MCF 10A (cell line): ENCODE results near the gene ZEB1. TPM values are rescaled to one million over a fixed set of nuclear protein-coding genes. Genes with fewer than 3 reads are reported as not detected.

ENCODE experiments used
- BruUV-seq: library from RNA; stranded (reverse); fragments of 400-500 nt; replicated peaks from 2 replicates; lab custom pipeline; 2021; lab: Mats Ljungman, UMichigan
- CTCF ChIA-PET: fragments of 300-600 bp; sonication (Branson Sonifier 250); formaldehyde crosslinking; extraction: SDS; loops from one replicate; lab custom pipeline; 2021; ENCODE audit warnings: antibody characterized with exemption, inconsistent platforms; lab: Yijun Ruan, JAX
- POLR2A ChIA-PET: fragments of 300-600, 350-650 bp; sonication (Branson Sonifier 250); formaldehyde crosslinking; extraction: SDS; loops from one replicate; lab custom pipeline; 2020; ENCODE audit warnings: antibody characterized with exemption, inconsistent platforms; lab: Yijun Ruan, JAX
- DNase-seq: peaks from one replicate; pipeline ENCODE4 v3.0.0-alpha.2; 2018; ENCODE audit not compliant: unreplicated experiment
- H3K27ac Mint-ChIP-seq: one replicate; pipeline ENCODE4 v1.8.0; 2022; ENCODE audit warnings: mild to moderate bottlenecking, low read depth, mixed read lengths; ENCODE audit not compliant: unreplicated experiment
- H3K27me3 Mint-ChIP-seq: one replicate; pipeline ENCODE4 v1.8.0; 2022; ENCODE audit warnings: mixed read lengths; ENCODE audit not compliant: insufficient read depth, unreplicated experiment
- H3K36me3 Mint-ChIP-seq: one replicate; pipeline ENCODE4 v1.8.0; 2022; ENCODE audit warnings: mild to moderate bottlenecking, moderate library complexity, mixed read lengths; ENCODE audit not compliant: insufficient read depth, unreplicated experiment
- H3K4me1 Mint-ChIP-seq: one replicate; pipeline ENCODE4 v1.8.0; 2022; ENCODE audit warnings: mixed read lengths; ENCODE audit not compliant: insufficient read depth, unreplicated experiment
- H3K4me3 Mint-ChIP-seq: one replicate; pipeline ENCODE4 v1.8.0; 2022; ENCODE audit warnings: mild to moderate bottlenecking, moderate library complexity, mixed read lengths; ENCODE audit not compliant: unreplicated experiment
- H3K9me3 Mint-ChIP-seq: one replicate; pipeline ENCODE4 v1.8.0; 2022; ENCODE audit warnings: mixed read lengths; ENCODE audit not compliant: unreplicated experiment
- CTCF ChIP-seq: fragments of 200-600 bp; IDR thresholded peaks from one replicate; pipeline ENCODE4 v1.8.0; 2022; ENCODE audit warnings: antibody characterized with exemption, mild to moderate bottlenecking; ENCODE audit not compliant: unreplicated experiment
- intact Hi-C: fragments of 100-400 bp; cut with micrococcal nuclease; formaldehyde crosslinking; loops from 2 replicates; pipeline ENCODE4 v1.14.1; 2022
- total RNA-seq: library from RNA; stranded (reverse); gene quantifications from 2 replicates; pipeline ENCODE4 v1.2.3, GENCODE V29; 2022

The ZEB1 gene
- total RNA-seq, 1 experiment from 2014 or later: 15.1 TPM

DNA sequence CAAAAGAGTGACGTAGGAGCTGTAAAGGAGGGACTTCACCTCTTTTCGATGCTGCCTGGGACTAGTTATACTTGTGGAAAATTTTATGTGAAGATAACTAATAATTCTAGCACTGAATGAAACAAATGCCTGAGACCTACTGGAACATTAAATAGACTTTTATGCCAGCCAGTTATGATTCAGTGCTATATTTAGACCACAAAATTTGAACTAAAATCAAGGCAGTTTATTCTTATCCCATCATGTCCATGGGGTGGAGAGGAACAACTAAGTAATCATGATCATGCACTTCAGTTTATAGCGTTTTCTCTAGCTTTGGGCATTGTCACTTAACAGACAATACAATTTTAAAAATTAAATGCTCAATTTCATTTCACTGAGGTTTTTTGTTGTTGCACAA, 76.7 kb downstream of the ZEB1 start:
- no peak for TF ChIP-seq CTCF

DNA sequence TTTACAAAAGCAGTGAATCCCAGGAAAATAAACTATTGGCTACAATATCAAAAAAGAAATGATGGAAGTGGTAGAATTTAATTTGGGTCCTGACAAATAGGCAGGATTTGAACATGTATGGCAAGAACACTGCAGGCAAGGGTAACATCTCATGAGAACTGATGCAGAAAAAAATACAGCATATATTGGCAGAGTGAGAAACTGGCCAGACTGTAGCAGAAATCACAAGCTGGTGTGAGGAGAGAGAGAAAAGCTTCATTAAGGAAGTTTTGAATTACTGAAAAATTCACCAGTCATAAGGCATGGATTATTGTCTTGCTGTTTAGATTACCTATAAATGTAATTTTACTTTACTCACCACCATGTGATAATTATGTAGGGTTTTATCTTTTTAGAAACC, 77.4 kb downstream of the ZEB1 start:
- DNase-seq: no peak
- Mint-ChIP-seq H3K36me3 (no peaks in the 10 kb centered on the region), H3K27me3 (no peaks in the 10 kb centered on the region), H3K4me1 (peaks cover 13% of the 10 kb centered on the region), H3K9me3 (no peaks in the 10 kb centered on the region), H3K4me3 (no peak overlapping the region), H3K27ac (no peak overlapping the region)
- POLR2A ChIA-PET: no interaction called here
- intact Hi-C loops: no loop called here
- no TSS peak for BruUV-seq
- CTCF ChIA-PET: no interaction called here
- TF ChIP-seq CTCF: no peak

More for the DNA sequence above, 76.7 kb downstream of the ZEB1 start:
- H3K27me3 Mint-ChIP-seq: no peaks in the 10 kb centered on the region
- peaks cover 15% of the 10 kb centered on the region for H3K4me1 Mint-ChIP-seq
- no TSS peak for BruUV-seq
- ChIA-PET POLR2A (no interaction called here), CTCF (no interaction called here)
- intact Hi-C loops: no loop called here
- H3K4me3 Mint-ChIP-seq: no peak overlapping the region
- H3K36me3 Mint-ChIP-seq: no peaks in the 10 kb centered on the region
- H3K27ac Mint-ChIP-seq: no peak overlapping the region
- DNase-seq: no peak
- no peaks in the 10 kb centered on the region for H3K9me3 Mint-ChIP-seq

- Mint-ChIP-seq H3K27ac (no peak overlapping the region), H3K27me3 (no peaks in the 10 kb centered on the region), H3K9me3 (no peaks in the 10 kb centered on the region), H3K4me3 (no peak overlapping the region), H3K36me3 (no peaks in the 10 kb centered on the region), H3K4me1 (peaks cover 20% of the 10 kb centered on the region)
- DNase-seq: no peak
- ChIA-PET CTCF (no interaction called here), POLR2A (no interaction called here)
- no peak for TF ChIP-seq CTCF
- BruUV-seq: no TSS peak
- intact Hi-C loops: no loop called here
Observed at GRCh38 chr10:31397852-31398251, 78.8 kb downstream of the ZEB1 start.

DNA sequence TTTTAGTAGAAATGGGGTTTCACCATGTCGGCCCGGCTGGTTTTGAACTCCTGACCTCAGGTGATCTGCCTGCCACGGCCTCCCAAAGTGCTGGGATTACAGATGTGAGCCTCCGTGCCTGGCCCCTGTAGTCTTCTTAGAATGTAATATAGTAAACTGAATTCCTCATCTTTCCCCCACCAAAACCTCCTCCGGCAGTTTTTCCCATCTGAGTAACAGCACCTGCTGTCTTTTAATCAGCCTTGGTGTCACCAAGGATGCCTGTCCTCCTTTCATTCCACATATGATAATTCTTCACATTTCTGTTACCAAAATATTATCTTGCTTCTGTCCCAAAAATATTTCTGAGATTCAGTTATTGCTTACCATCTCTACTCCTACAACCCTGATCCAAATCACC, 80.2 kb downstream of the ZEB1 start:
- BruUV-seq: no TSS peak
- H3K4me1 Mint-ChIP-seq: peaks cover 20% of the 10 kb centered on the region

More for the DNA sequence above, 80.2 kb downstream of the ZEB1 start:
- ChIA-PET POLR2A (no interaction called here), CTCF (no interaction called here)
- intact Hi-C loops: no loop called here
- DNase-seq: no peak
- Mint-ChIP-seq H3K36me3 (no peaks in the 10 kb centered on the region), H3K27ac (no peak overlapping the region), H3K9me3 (no peaks in the 10 kb centered on the region), H3K27me3 (no peaks in the 10 kb centered on the region), H3K4me3 (no peak overlapping the region)
- no peak for TF ChIP-seq CTCF
